ENCODE results near the gene ABCF2. TPM values are rescaled to one million over a fixed set of nuclear protein-coding genes. Genes with fewer than 3 reads are reported as not detected.

The ABCF2 gene
- total and polyA plus RNA-seq, 2 donors from 2014 or later, result 22.5 to 30.8 TPM

DNA sequence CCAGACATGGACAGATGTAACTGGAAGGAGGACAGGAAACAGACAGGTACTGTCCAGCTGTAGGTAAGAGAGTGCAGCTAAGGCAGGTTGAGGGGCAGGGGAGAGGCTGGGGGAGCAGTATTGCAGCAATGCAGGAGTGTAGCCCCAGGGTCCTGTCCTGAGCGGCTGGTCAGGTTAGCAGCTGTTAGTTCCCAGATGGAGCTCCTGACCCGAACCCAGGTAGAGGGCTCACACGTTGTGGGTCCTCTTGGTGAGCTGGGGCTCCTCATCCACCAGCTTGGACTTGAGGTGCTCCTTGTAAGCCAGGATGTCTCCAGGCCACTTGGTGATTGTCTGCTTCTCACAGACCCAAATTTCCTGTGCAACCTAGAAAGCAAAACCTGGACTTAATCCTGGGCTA is 13.2 kb downstream of the ABCF2 start:
- H3K36me3 ChIP-seq (ENCODE audit: control insufficient read depth in 2 of 3, insufficient read depth in 3 of 3, low read length in 3 of 3), result peaks cover 6 to 35% (median 32%) of the 10 kb centered on the region in 3 donors
- DNase-seq, result no peak
- no peak overlapping the region for H3K4me3 ChIP-seq (ENCODE audit: low read length in 3 of 3)
- H3K9ac ChIP-seq (ENCODE audit: low read length in 3 of 3), result no peak overlapping the region
- H3K27me3 ChIP-seq (ENCODE audit: control insufficient read depth, insufficient read depth, low read length), result no peaks in the 10 kb centered on the region
- no peaks in the 10 kb centered on the region for H3K9me3 ChIP-seq (ENCODE audit: control insufficient read depth in 2 of 3, insufficient read depth in 1 of 3, low read length in 3 of 3)
- intact Hi-C loops (cut with DNase I), result no loop called here
- TF ChIP-seq, protein P1, sequence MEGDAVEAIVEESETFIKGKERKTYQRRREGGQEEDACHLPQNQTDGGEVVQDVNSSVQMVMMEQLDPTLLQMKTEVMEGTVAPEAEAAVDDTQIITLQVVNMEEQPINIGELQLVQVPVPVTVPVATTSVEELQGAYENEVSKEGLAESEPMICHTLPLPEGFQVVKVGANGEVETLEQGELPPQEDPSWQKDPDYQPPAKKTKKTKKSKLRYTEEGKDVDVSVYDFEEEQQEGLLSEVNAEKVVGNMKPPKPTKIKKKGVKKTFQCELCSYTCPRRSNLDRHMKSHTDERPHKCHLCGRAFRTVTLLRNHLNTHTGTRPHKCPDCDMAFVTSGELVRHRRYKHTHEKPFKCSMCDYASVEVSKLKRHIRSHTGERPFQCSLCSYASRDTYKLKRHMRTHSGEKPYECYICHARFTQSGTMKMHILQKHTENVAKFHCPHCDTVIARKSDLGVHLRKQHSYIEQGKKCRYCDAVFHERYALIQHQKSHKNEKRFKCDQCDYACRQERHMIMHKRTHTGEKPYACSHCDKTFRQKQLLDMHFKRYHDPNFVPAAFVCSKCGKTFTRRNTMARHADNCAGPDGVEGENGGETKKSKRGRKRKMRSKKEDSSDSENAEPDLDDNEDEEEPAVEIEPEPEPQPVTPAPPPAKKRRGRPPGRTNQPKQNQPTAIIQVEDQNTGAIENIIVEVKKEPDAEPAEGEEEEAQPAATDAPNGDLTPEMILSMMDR (IDR thresholded peaks at IDR 0.05; ENCODE audit: borderline replicate concordance, extremely low read depth, insufficient read depth), result no peak
- no peaks in the 10 kb centered on the region for H3K4me1 ChIP-seq (ENCODE audit: control insufficient read depth in 2 of 3, insufficient read depth in 2 of 3, low read depth in 1 of 3, low read length in 3 of 3)
- no peak overlapping the region for H3K27ac ChIP-seq (ENCODE audit: low read depth in 2 of 2, low read length in 2 of 2)
- no peak for FAIRE-seq

DNA sequence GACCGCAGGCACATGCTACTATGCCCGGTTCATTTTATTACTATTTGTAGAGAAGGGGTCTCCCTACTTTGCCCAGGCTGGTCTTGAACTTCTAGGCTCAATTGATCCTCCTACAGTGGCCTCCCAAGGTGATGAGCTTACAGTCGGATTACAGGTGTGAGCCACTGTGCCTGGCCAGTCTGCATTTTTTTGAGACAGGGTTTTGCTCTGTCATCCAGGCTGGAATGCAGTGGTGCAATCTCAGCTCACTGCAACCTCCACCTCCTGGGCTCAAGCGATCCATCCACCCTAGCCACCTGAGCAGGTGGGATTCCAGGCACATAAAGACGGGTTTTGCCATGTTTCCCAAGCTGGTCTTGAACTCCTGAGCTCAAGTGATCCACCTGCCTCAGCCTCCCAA is 14.4 kb downstream of the ABCF2 start:
- Histone ChIP-seq H3K36me3 (ENCODE audit: control insufficient read depth in 2 of 3, insufficient read depth in 3 of 3, low read length in 3 of 3) (peaks cover 2 to 24% (median 21%) of the 10 kb centered on the region in 3 donors), H3K27ac (ENCODE audit: low read depth in 2 of 2, low read length in 2 of 2) (no peak overlapping the region), H3K27me3 (ENCODE audit: control insufficient read depth, insufficient read depth, low read length) (no peaks in the 10 kb centered on the region), H3K4me3 (ENCODE audit: low read length in 3 of 3) (no peak overlapping the region), H3K9ac (ENCODE audit: low read length in 3 of 3) (no peak overlapping the region), H3K4me1 (ENCODE audit: control insufficient read depth in 2 of 3, insufficient read depth in 2 of 3, low read depth in 1 of 3, low read length in 3 of 3) (no peaks in the 10 kb centered on the region), H3K9me3 (ENCODE audit: control insufficient read depth in 2 of 3, insufficient read depth in 1 of 3, low read length in 3 of 3) (no peaks in the 10 kb centered on the region)
- intact Hi-C loops (cut with DNase I), result no loop called here
- FAIRE-seq (no peak), DNase-seq (no peak)
- TF ChIP-seq, protein P1 (IDR thresholded peaks at IDR 0.05; ENCODE audit: borderline replicate concordance, extremely low read depth, insufficient read depth), result no peak

DNA sequence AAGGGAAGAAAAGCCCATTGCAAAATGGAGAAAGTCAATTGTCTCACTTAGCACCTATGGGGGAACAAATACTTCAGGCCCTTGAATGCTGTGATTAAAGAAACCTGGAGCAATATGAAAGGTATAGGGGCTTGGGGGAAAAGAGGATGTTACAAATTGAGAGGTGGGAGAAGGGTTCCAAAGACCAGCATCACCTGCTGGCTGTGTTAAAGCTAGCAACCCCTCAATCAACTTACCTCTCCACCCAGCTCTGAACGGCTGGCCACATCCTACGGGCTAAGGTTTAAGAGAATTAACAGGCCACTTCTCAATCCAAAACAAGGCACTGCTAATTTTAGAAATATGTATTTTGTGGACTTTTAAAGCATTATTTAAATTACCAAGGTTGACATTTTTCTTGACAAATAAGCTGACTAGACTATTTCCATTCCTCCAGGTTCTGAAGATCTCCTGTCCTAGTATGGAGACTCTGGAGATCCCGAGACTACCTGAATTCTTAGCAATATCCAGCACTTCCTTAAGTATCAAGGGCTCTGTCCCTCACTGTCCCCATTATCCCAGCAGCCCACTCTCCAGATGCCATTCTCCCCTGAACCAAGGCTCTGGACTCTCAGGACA is 15.7 kb downstream of the ABCF2 start:
- Histone ChIP-seq H3K9ac (ENCODE audit: low read length in 3 of 3) (no peak overlapping the region), H3K4me3 (ENCODE audit: low read length in 3 of 3) (no peak overlapping the region), H3K4me1 (ENCODE audit: control insufficient read depth in 2 of 3, insufficient read depth in 2 of 3, low read depth in 1 of 3, low read length in 3 of 3) (no peaks in the 10 kb centered on the region), H3K9me3 (ENCODE audit: control insufficient read depth in 2 of 3, insufficient read depth in 1 of 3, low read length in 3 of 3) (no peaks in the 10 kb centered on the region), H3K36me3 (ENCODE audit: control insufficient read depth in 2 of 3, insufficient read depth in 3 of 3, low read length in 3 of 3) (peaks cover 2 to 20% (median 13%) of the 10 kb centered on the region in 3 donors), H3K27me3 (ENCODE audit: control insufficient read depth, insufficient read depth, low read length) (no peaks in the 10 kb centered on the region), H3K27ac (ENCODE audit: low read depth in 2 of 2, low read length in 2 of 2) (no peak overlapping the region)
- DNase-seq (no peak), FAIRE-seq (no peak)
- TF ChIP-seq, protein P1 (IDR thresholded peaks at IDR 0.05; ENCODE audit: borderline replicate concordance, extremely low read depth, insufficient read depth), result no peak
- intact Hi-C loops (cut with DNase I), result no loop called here

Data from kidney (tissue), 14 donors.